ENCODE data around the gene MCC. TPM values are rescaled to one million over a fixed set of nuclear protein-coding genes. Genes with fewer than 3 reads are reported as not detected.

MCC gene
- total RNA-seq, 1 experiment from 2014 or later = 7.6 TPM

DNA sequence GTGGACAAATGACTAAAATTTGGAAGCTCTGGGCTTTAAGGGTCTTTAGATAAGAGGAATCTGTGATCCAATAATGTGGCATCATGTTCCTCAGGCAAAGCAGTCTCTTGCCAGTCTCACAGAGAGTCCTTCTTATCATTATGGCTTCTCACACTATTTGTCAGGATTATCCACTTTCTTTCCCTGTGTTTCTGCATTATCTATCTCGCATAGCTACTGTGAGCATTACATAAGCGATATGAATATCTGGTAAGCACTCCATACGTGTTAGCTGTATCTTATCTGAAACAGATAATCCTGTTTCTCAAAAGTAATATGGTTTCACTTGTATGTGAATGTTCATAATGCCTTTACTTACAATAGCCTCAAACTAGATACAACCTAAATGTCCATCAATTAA, 9.6 kb downstream of the MCC start:
- H3K79me1 ChIP-seq (ENCODE audit: insufficient read depth, low read depth, low read length, poor library complexity, severe bottlenecking) = no peaks in the 10 kb centered on the region
- H2BK20ac ChIP-seq (ENCODE audit: low read depth, low read length, poor library complexity, severe bottlenecking) = no peak overlapping the region
- peaks cover 0 to 4% of the 10 kb centered on the region in 2 experiments; a peak in 4 of 5 replicates for H3K9me3 Mint-ChIP-seq
- H3K27ac Mint-ChIP-seq = no peak overlapping the region
- no peak overlapping the region for H3K27ac ChIP-seq (ENCODE audit: insufficient read length, low read depth, low read length)
- no peaks in the 10 kb centered on the region for H4K20me1 ChIP-seq (ENCODE audit: control insufficient read depth, insufficient read depth, insufficient read length)
- DNase-seq = no peak
- H2BK12ac ChIP-seq (ENCODE audit: insufficient read length, low read depth, low read length) = no peak overlapping the region
- H2AK5ac ChIP-seq (ENCODE audit: insufficient read length, low read length) = no peak overlapping the region
- no peaks in the 10 kb centered on the region; the same call in 1 of the 2 replicates for H3K27me3 Mint-ChIP-seq (ENCODE audit: low read depth)
- H3K4me1 Mint-ChIP-seq = peaks cover 13 to 15% of the 10 kb centered on the region in 2 experiments; a peak in 3 of 4 replicates
- H3K4me2 ChIP-seq (ENCODE audit: insufficient read depth, insufficient read length, low read length) = no peak overlapping the region
- no peak overlapping the region for H4K91ac ChIP-seq (ENCODE audit: insufficient read length, low read depth, low read length)
- no peak overlapping the region for H3K4me3 Mint-ChIP-seq
- no peak overlapping the region for H2BK120ac ChIP-seq (ENCODE audit: low read depth, low read length, poor library complexity, severe bottlenecking)
- no peak overlapping the region for H2BK15ac ChIP-seq (ENCODE audit: low read depth, low read length)
- H3K23me2 ChIP-seq (ENCODE audit: insufficient read length, low read depth, low read length, poor library complexity, severe bottlenecking) = no peaks in the 10 kb centered on the region
- no peak overlapping the region for H3K14ac ChIP-seq (ENCODE audit: insufficient read depth, low read length)
- H3K27me3 ChIP-seq (ENCODE audit: insufficient read depth, low read length) = no peaks in the 10 kb centered on the region
- no peak overlapping the region for H3K18ac ChIP-seq (ENCODE audit: insufficient read length, low read depth, low read length)
- H3K9ac ChIP-seq (ENCODE audit: extremely low read depth, insufficient read length, low read length) = no peak overlapping the region
- TF ChIP-seq, protein P1, sequence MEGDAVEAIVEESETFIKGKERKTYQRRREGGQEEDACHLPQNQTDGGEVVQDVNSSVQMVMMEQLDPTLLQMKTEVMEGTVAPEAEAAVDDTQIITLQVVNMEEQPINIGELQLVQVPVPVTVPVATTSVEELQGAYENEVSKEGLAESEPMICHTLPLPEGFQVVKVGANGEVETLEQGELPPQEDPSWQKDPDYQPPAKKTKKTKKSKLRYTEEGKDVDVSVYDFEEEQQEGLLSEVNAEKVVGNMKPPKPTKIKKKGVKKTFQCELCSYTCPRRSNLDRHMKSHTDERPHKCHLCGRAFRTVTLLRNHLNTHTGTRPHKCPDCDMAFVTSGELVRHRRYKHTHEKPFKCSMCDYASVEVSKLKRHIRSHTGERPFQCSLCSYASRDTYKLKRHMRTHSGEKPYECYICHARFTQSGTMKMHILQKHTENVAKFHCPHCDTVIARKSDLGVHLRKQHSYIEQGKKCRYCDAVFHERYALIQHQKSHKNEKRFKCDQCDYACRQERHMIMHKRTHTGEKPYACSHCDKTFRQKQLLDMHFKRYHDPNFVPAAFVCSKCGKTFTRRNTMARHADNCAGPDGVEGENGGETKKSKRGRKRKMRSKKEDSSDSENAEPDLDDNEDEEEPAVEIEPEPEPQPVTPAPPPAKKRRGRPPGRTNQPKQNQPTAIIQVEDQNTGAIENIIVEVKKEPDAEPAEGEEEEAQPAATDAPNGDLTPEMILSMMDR (conservative IDR thresholded peaks at IDR 0.05) = no peak
- H3K9me3 ChIP-seq (ENCODE audit: control insufficient read depth, low read depth, low read length) = no peaks in the 10 kb centered on the region
- H3K4ac ChIP-seq (ENCODE audit: low read depth, low read length) = no peak overlapping the region
- H3K36me3 Mint-ChIP-seq (ENCODE audit: insufficient read depth in 1 of 3, low read depth in 3 of 3) = peaks cover 0 to 8% (median 1%) of the 10 kb centered on the region in 3 experiments; a peak in 2 of 7 replicates
- no peak overlapping the region for H3K56ac ChIP-seq (ENCODE audit: insufficient read length, low read depth, low read length)
- no peaks in the 10 kb centered on the region for H3K79me2 ChIP-seq (ENCODE audit: insufficient read depth, low read length)
- H3K4me1 ChIP-seq (ENCODE audit: insufficient read depth, low read length) = no peaks in the 10 kb centered on the region
- H3T11ph ChIP-seq (ENCODE audit: low read length) = no peak overlapping the region
- H4K5ac ChIP-seq (ENCODE audit: insufficient read length, low read depth, low read length) = no peak overlapping the region
- no peak overlapping the region for H3K23ac ChIP-seq (ENCODE audit: insufficient read length, low read depth, low read length)
- H4K8ac ChIP-seq (replicated peaks; ENCODE audit: insufficient read length, low read depth, low read length) = no peak overlapping the region
- H2BK5ac ChIP-seq (ENCODE audit: insufficient read length, low read length) = no peak overlapping the region
- no peak overlapping the region for H2AFZ ChIP-seq (ENCODE audit: low read length)
- no CpG with 5 or more reads among the region's 3 CpGs for WGBS (ENCODE audit: extremely low coverage, insufficient read length, low lambda C conversion rate)

Data from H9 (cell line).